ENCODE results near the gene CDK6.

GRCh38 chr7:92682903-92683539, 153.4 kb downstream of the CDK6 start:
- TF ChIP-seq POLR2A (IDR thresholded peaks at IDR 0.05; ENCODE audit: extremely low read depth, insufficient read length), result no peak
- no peak for TF ChIP-seq MYC (IDR thresholded peaks at IDR 0.05; ENCODE audit: low read depth, low read length)
- no peak for TF ChIP-seq CTCF (IDR thresholded peaks at IDR 0.05; ENCODE audit: low read depth, low read length)
- no peak for TF ChIP-seq MAX (IDR thresholded peaks at IDR 0.05; ENCODE audit: low read depth, low read length)

Data from NB4 (cell line).